GM12875 (cell line): ENCODE results near the gene ITIH2.
"Not testable (repeated sequence)": the region's sequence is repeated elsewhere in the genome, so short reads cannot be mapped to it uniquely, and the experiment has no call there.

Source experiments
- H3K4me3 ChIP-seq: one replicate; pipeline ENCODE4 v1.5.1; 2011; ENCODE audit warnings: low read depth, low read length, control low read depth
- TF ChIP-seq, protein P1 (sequence below): IDR thresholded peaks from 2 replicates; pipeline ENCODE4 v1.5.1; 2011; ENCODE audit warnings: low read depth, mild to moderate bottlenecking, control low read depth, inconsistent platforms, low read length, moderate library complexity, borderline replicate concordance; ENCODE audit not compliant: insufficient read depth

ITIH2 gene

DNA sequence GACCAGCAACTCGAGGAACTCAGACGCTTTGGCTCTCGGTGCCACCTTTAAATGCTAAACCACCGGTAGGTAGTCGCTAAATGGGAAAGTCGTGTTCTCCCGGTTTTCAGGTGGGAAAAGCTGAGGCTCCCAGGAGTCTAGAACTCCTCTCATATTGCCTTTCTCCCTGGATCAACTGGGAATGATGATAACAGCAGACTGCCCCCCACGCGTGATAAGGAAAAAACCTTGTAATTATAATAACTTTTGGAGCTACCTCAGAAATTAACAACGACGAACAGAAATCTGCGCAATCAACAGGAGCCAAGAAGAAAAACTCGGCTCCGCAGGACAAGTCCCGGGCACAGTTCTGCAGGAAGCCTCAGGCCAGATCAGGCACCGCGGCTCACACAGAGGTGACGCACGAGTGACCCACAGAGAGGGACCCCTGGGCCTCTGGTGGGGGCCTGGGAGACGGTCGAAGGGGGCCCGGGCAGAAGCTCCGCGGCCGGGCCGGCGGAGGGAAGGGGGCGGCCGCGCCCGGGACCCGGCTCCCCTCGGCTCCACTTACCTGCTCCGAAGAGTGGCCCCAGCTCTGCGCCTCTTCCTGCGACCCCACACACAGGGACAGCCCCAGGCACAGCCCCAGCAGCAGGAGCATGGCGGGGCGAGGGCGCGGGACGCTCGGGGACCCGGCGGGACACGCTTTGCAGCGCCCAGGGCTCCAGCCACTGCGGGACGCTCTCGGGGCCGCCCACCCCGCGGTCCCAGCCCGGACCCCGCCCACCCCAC lies 36.7 kb upstream of the ITIH2 start, which contains the start of gene ITIH5:
Gene ITIH5, minus strand, starts transcription at position 714 of the 771 bp plus-strand sequence. Its CDS starts 74 bp downstream, at position 640.
- no peak within 1 kb of the TSS for H3K4me3 ChIP-seq
- TF ChIP-seq, protein P1, sequence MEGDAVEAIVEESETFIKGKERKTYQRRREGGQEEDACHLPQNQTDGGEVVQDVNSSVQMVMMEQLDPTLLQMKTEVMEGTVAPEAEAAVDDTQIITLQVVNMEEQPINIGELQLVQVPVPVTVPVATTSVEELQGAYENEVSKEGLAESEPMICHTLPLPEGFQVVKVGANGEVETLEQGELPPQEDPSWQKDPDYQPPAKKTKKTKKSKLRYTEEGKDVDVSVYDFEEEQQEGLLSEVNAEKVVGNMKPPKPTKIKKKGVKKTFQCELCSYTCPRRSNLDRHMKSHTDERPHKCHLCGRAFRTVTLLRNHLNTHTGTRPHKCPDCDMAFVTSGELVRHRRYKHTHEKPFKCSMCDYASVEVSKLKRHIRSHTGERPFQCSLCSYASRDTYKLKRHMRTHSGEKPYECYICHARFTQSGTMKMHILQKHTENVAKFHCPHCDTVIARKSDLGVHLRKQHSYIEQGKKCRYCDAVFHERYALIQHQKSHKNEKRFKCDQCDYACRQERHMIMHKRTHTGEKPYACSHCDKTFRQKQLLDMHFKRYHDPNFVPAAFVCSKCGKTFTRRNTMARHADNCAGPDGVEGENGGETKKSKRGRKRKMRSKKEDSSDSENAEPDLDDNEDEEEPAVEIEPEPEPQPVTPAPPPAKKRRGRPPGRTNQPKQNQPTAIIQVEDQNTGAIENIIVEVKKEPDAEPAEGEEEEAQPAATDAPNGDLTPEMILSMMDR = no peak

DNA sequence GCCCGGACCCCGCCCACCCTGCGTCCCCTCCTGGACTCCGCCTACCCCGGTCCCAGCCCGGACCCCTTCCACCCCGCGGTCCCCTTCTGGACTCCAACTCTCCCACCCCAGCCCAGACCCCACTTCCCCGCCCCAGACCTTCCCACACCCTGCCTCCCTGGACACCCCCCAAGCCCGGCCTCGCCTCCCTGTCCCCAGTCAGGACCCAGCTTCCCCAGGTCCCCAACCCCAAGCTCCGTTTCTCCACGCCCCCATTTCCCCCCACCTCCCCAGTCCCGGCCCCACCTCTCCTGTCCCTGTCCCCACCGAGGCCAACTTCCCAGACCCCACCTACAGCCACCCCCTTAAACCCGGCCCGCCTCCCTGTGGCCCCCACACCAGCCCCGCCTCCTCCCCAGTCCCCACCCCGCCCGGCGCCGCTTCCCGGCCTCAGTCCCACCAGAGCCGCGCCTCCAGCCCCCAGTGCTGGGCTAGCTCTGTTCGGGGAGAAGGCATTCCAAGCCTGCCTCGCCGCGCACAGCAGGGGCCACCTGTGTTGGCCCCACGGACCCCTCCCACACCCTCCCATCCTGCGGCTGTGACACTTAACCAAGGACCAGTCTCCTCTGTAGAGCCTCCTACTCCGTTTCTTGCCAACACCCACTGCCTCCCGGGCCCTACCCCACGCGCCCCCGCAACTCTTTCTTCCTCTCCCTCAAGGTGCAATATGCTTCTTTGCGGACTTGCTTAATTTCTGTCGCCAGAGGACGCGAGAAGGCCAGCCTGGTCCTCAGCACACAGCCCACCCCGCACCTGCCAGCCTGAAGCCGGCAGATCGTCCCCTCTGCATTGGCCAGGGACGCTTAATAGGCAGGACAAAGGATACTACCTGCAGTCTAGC lies 35.6 kb upstream of the ITIH2 start:
- TF ChIP-seq, protein P1 = no peak
- H3K4me3 ChIP-seq = no peak overlapping the region

DNA sequence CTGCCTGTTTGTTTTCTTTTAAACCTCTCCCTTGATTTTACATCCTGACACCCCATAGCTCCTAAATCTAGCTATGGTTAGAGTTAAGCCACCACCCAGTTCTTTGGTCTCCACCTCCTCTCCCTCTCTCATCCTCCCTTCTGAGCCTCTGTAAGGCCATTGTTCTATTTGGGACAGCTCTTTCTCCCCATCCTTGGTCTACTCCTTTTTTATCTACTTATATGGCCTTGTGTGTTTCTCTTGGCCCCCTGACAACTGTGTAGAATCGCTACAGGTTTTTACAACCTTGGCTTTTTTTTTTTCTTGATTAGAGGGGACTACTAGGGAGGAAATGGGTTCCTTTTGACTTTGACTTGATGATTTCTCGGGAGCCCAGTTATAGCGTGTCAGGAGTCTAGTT lies 33.0 kb upstream of the ITIH2 start:
- no peak overlapping the region for H3K4me3 ChIP-seq
- TF ChIP-seq, protein P1 = no peak

DNA sequence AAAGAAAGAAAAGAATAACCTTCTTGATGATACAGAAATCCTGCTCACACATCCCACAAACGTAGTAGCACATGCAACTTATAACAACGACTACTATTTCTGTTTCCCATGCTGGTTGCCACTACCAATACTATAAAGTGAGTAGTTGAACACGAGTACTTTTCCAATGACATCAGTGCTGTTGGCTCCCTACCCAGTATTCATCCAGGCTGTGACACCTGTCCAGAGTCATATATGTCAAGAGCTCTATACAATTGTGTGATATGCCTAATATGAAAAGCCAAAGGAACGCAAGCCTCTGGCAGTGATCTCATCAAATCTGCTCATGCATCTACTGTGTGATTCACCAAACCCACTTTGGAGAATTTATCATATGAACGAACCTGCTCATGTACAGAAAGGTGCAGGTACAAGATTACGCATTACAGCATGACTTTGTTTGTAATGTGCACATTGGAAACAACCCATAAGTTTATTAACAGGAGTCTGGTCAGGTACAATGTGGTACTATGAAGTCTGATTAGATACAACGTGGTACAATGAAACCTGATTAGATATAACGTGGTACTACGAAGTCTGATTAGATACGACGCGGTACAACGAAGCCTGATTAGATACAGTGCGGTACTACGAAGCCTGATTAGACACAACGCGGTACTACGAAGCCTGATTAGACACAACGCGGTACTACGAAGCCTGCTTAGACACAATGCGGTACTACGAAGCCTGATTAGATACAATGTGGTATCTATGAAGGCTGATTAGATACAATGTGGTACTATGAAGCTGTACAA lies 30.6 kb upstream of the ITIH2 start:
- H3K4me3 ChIP-seq = no peak overlapping the region
- TF ChIP-seq, protein P1 = no peak

DNA sequence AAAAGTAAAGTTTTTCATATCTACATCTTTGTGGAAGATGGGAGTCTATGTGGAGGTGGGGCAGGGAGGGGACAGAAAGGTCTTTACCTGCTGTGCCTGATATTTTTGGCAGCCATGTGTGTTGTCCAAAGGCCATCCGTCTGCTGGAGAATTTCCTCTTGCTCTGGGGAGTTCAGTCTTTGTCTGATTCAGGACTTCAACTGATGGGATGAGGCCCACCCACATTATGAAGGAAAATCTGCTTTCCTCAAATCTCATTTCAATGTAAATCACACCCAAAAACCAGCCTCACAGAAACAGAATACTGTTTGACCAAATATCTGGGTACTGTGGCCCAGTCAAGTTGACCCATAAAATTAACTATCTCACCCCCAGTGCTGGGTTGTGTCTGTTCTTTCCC lies 23.9 kb upstream of the ITIH2 start:
- no peak overlapping the region for H3K4me3 ChIP-seq
- TF ChIP-seq, protein P1 = no peak

DNA sequence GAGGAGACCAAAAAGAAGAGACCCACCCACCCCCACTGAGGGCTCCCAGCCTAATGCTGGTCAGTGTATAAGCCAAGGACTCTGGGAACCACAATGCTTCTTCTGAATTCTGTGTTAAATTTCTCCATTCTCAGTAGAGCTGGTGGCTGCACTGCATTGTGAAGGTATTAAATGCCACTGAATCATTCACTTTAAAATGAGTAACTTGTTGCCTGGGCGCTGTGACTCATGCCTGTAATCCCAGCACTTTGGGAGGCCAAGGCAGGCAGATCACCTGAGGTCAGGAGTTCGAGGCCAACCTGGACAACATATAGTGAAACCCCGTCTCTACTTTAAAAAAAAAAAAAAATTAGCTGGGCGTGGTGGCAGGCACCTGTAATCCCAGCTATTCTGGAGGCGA lies 23.0 kb upstream of the ITIH2 start:
- H3K4me3 ChIP-seq = not testable (repeated sequence)
